H9 (cell line): Measurements from ENCODE around the gene SOD1. TPM values are rescaled to one million over a fixed set of nuclear protein-coding genes. Genes with fewer than 3 reads are reported as not detected.

Experiments used
- DNase-seq: peaks from one replicate; pipeline ENCODE4 v3.0.0-alpha.2; 2017
- H2AFZ ChIP-seq: one replicate; pipeline ENCODE4 v1.6.1; 2013; ENCODE audit warnings: mild to moderate bottlenecking, low read length, control low read depth, moderate library complexity
- H2AK5ac ChIP-seq: 2 replicates; pipeline ENCODE4 v1.6.1; 2013; ENCODE audit warnings: low read length, control low read depth, mixed read lengths; ENCODE audit not compliant: insufficient read length
- H2BK120ac ChIP-seq: one replicate; pipeline ENCODE4 v1.6.1; 2013; ENCODE audit warnings: low read depth, mild to moderate bottlenecking, low read length, control low read depth, inconsistent platforms; ENCODE audit not compliant: poor library complexity, severe bottlenecking
- H2BK12ac ChIP-seq: 2 replicates; pipeline ENCODE4 v1.6.1; 2013; ENCODE audit warnings: low read length, control low read depth, mixed read lengths, low read depth; ENCODE audit not compliant: insufficient read length
- H2BK15ac ChIP-seq: 2 replicates; pipeline ENCODE4 v1.6.1; 2013; ENCODE audit warnings: low read depth, low read length, control low read depth
- H2BK20ac ChIP-seq: one replicate; pipeline ENCODE4 v1.6.1; 2013; ENCODE audit warnings: low read depth, mild to moderate bottlenecking, low read length, control low read depth, inconsistent platforms; ENCODE audit not compliant: poor library complexity, severe bottlenecking
- H2BK5ac ChIP-seq: 2 replicates; pipeline ENCODE4 v1.6.1; 2013; ENCODE audit warnings: low read length, control low read depth, mixed read lengths; ENCODE audit not compliant: insufficient read length
- H3K14ac ChIP-seq: 2 replicates; pipeline ENCODE4 v1.6.1; 2013; ENCODE audit warnings: low read length, control low read depth; ENCODE audit not compliant: insufficient read depth
- H3K18ac ChIP-seq: 2 replicates; pipeline ENCODE4 v1.6.1; 2013; ENCODE audit warnings: low read depth, mild to moderate bottlenecking, mixed read lengths, low read length, control low read depth; ENCODE audit not compliant: insufficient read length
- H3K23ac ChIP-seq: 2 replicates; pipeline ENCODE4 v1.6.1; 2013; ENCODE audit warnings: low read length, control low read depth, mixed read lengths, low read depth; ENCODE audit not compliant: insufficient read length
- H3K23me2 ChIP-seq: 2 replicates; pipeline ENCODE4 v1.6.1; 2013; ENCODE audit warnings: low read depth, mild to moderate bottlenecking, mixed read lengths, low read length, control low read depth; ENCODE audit not compliant: insufficient read length, poor library complexity, severe bottlenecking
- H3K27ac ChIP-seq: 2 replicates; pipeline ENCODE4 v1.5.1; 2013; ENCODE audit warnings: low read length, control low read depth, mixed read lengths, low read depth; ENCODE audit not compliant: insufficient read length
- H3K27me3 ChIP-seq: 2 replicates; pipeline ENCODE4 v1.6.1; 2013; ENCODE audit warnings: low read length, control low read depth, inconsistent platforms; ENCODE audit not compliant: insufficient read depth
- H3K4ac ChIP-seq: 2 replicates; pipeline ENCODE4 v1.6.1; 2013; ENCODE audit warnings: low read depth, mild to moderate bottlenecking, control low read depth, inconsistent platforms, low read length, moderate library complexity
- H3K4me1 ChIP-seq: 2 replicates; pipeline ENCODE4 v1.6.1; 2013; ENCODE audit warnings: low read length, control low read depth, inconsistent platforms; ENCODE audit not compliant: insufficient read depth
- H3K4me2 ChIP-seq: 2 replicates; pipeline ENCODE4 v1.6.1; 2013; ENCODE audit warnings: low read length, control low read depth, mixed read lengths; ENCODE audit not compliant: insufficient read length, insufficient read depth
- H3K56ac ChIP-seq: 2 replicates; pipeline ENCODE4 v1.6.1; 2013; ENCODE audit warnings: low read depth, mild to moderate bottlenecking, mixed read lengths, low read length, control low read depth; ENCODE audit not compliant: insufficient read length
- H3K79me1 ChIP-seq: 2 replicates; pipeline ENCODE4 v1.6.1; 2013; ENCODE audit warnings: low read depth, mild to moderate bottlenecking, moderate library complexity, low read length, control low read depth, inconsistent platforms; ENCODE audit not compliant: insufficient read depth, poor library complexity, severe bottlenecking
- H3K79me2 ChIP-seq: 2 replicates; pipeline ENCODE4 v1.6.1; 2013; ENCODE audit warnings: low read length, control low read depth, inconsistent platforms; ENCODE audit not compliant: insufficient read depth
- H3K9ac ChIP-seq: 2 replicates; pipeline ENCODE4 v1.6.1; 2013; ENCODE audit warnings: low read length, control low read depth, mixed read lengths; ENCODE audit not compliant: insufficient read length; ENCODE audit errors: extremely low read depth
- H3K9me3 ChIP-seq: one replicate; pipeline ENCODE4 v1.6.1; 2013; ENCODE audit warnings: low read depth, low read length, inconsistent platforms; ENCODE audit not compliant: control insufficient read depth
- H3T11ph ChIP-seq: one replicate; pipeline ENCODE4 v1.6.1; 2013; ENCODE audit warnings: mild to moderate bottlenecking, low read length, control low read depth, inconsistent platforms
- H4K20me1 ChIP-seq: one replicate; pipeline ENCODE4 v1.6.1; 2013; ENCODE audit not compliant: control insufficient read depth, insufficient read length, insufficient read depth
- H4K5ac ChIP-seq: 2 replicates; pipeline ENCODE4 v1.6.1; 2013; ENCODE audit warnings: low read depth, mild to moderate bottlenecking, mixed read lengths, low read length, control low read depth; ENCODE audit not compliant: insufficient read length
- H4K8ac ChIP-seq: replicated peaks from 2 replicates; pipeline ENCODE4 v1.6.1; 2013; ENCODE audit warnings: low read length, control low read depth, mixed read lengths, low read depth; ENCODE audit not compliant: insufficient read length
- H4K91ac ChIP-seq: 2 replicates; pipeline ENCODE4 v1.6.1; 2013; ENCODE audit warnings: low read depth, mild to moderate bottlenecking, moderate library complexity, mixed read lengths, low read length, control low read depth; ENCODE audit not compliant: insufficient read length
- H3K27ac Mint-ChIP-seq, 3 experiments: 2 replicates in 2 of 3; 3 replicates in 1 of 3; pipeline ENCODE4 v1.8.0; 2020 to 2021; ENCODE audit warnings: mixed read lengths in 3 of 3, mild to moderate bottlenecking in 1 of 3, moderate library complexity in 1 of 3
- H3K27me3 Mint-ChIP-seq: 2 replicates; pipeline ENCODE4 v1.8.0; 2021; ENCODE audit warnings: low read depth, mild to moderate bottlenecking, moderate library complexity, mixed read lengths
- H3K36me3 Mint-ChIP-seq, 3 experiments: 2 replicates in 2 of 3; 3 replicates in 1 of 3; pipeline ENCODE4 v1.8.0; 2020 to 2021; ENCODE audit warnings: low read depth in 3 of 3, mixed read lengths in 3 of 3; ENCODE audit not compliant: insufficient read depth in 1 of 3
- H3K4me1 Mint-ChIP-seq, 2 experiments: 2 replicates each; pipeline ENCODE4 v1.8.0; 2020; ENCODE audit warnings: mixed read lengths in 2 of 2
- H3K4me3 Mint-ChIP-seq, 2 experiments: 2 replicates in 1 of 2; 3 replicates in 1 of 2; pipeline ENCODE4 v1.8.0; 2020 to 2021; ENCODE audit warnings: mild to moderate bottlenecking in 2 of 2, mixed read lengths in 2 of 2, moderate library complexity in 1 of 2
- H3K9me3 Mint-ChIP-seq, 2 experiments: 2 replicates in 1 of 2; 3 replicates in 1 of 2; pipeline ENCODE4 v1.8.0; 2020; ENCODE audit warnings: mild to moderate bottlenecking in 2 of 2, mixed read lengths in 2 of 2, moderate library complexity in 1 of 2
- CTCF ChIP-seq: fragments of 200-600 bp; sonication (generic); conservative IDR thresholded peaks from 3 replicates; pipeline ENCODE4 v1.8.0; 2021; ENCODE audit warnings: antibody characterized with exemption, mild to moderate bottlenecking
- WGBS: extraction: QIAGEN DNeasy Blood & Tissue Kit; methylation state at CpG from one replicate; pipeline ENCODE4 v1.1.7; 2013; ENCODE audit warnings: missing lambda C conversion rate, low lambda C conversion rate, mixed read lengths; ENCODE audit not compliant: insufficient read length; ENCODE audit errors: extremely low coverage; 5-methylcytosine and 5-hydroxymethylcytosine counted together
- total RNA-seq: library from RNA; stranded (reverse); gene quantifications from 2 replicates; pipeline ENCODE4 v1.2.1, GENCODE V29; 2021

SOD1 gene
- total RNA-seq, 1 experiment from 2014 or later: 201 TPM

- TF ChIP-seq CTCF: no peak
- Mint-ChIP-seq H3K36me3 (peaks cover 0 to 2% (median 0%) of the 10 kb centered on the region in 3 experiments; a peak in 1 of 7 replicates), H3K27ac (peak overlapping the region in 2 of 3 experiments; percentile 10 to 59; a peak in 4 of 7 replicates), H3K4me1 (peaks cover 69 to 74% of the 10 kb centered on the region in 2 experiments), H3K9me3 (no peaks in the 10 kb centered on the region; a peak in 1 of 5 replicates), H3K4me3 (no peak overlapping the region), H3K27me3 (no peaks in the 10 kb centered on the region; the same call in 1 of the 2 replicates)
- Histone ChIP-seq H2BK20ac (no peak overlapping the region), H3K4ac (no peak overlapping the region), H3K27ac (no peak overlapping the region), H2BK12ac (no peak overlapping the region), H2AFZ (no peak overlapping the region), H2BK5ac (no peak overlapping the region), H3K23me2 (no peaks in the 10 kb centered on the region), H3K56ac (no peak overlapping the region), H3K27me3 (no peaks in the 10 kb centered on the region), H2AK5ac (no peak overlapping the region), H4K91ac (no peak overlapping the region), H3K18ac (no peak overlapping the region), H3T11ph (no peak overlapping the region), H2BK120ac (no peak overlapping the region), H3K23ac (no peak overlapping the region), H2BK15ac (no peak overlapping the region), H3K9me3 (no peaks in the 10 kb centered on the region), H4K20me1 (no peaks in the 10 kb centered on the region), H4K8ac (no peak overlapping the region), H3K4me1 (no peaks in the 10 kb centered on the region), H3K9ac (no peak overlapping the region), H3K14ac (no peak overlapping the region), H3K4me2 (no peak overlapping the region), H3K79me1 (peaks cover 2% of the 10 kb centered on the region), H3K79me2 (peaks cover 51% of the 10 kb centered on the region; the same call in 1 of the 2 replicates), H4K5ac (no peak overlapping the region)
- WGBS: no CpG with 5 or more reads among the region's 1 CpG
- no peak for DNase-seq
Measured at GRCh38 chr21:31710586-31710985, 51.1 kb downstream of the SOD1 start.
